Testis (tissue), 3 donors: ENCODE results near the gene MINK1. TPM values are rescaled to one million over a fixed set of nuclear protein-coding genes. Genes with fewer than 3 reads are reported as not detected.
A peak's percentile ranks its signal among the peaks of the same experiment; 100 is the strongest.

Source experiments
- DNase-seq: peaks from one replicate; pipeline ENCODE4 v3.0.0-alpha.2; 2019
- H3K27ac ChIP-seq, 2 donors: fragments of 200-600 bp; sonication (generic); one replicate each; pipeline ENCODE4 v1.5.1; 2019
- H3K27me3 ChIP-seq: fragments of 200-600 bp; sonication (generic); one replicate; pipeline ENCODE4 v1.5.1; 2019
- H3K36me3 ChIP-seq: fragments of 200-600 bp; sonication (generic); one replicate; pipeline ENCODE4 v1.5.1; 2017; ENCODE audit warnings: low read depth; ENCODE audit errors: missing control alignments
- H3K4me1 ChIP-seq: fragments of 200-600 bp; sonication (generic); one replicate; pipeline ENCODE4 v1.5.1; 2019
- H3K4me3 ChIP-seq, 2 donors: fragments of 200-600 bp; sonication (generic); one replicate each; pipeline ENCODE4 v1.5.1; 2017 to 2019
- H3K9me3 ChIP-seq: fragments of 200-600 bp; sonication (generic); one replicate; pipeline ENCODE4 v1.5.1; 2017
- POLR2A ChIP-seq: fragments of 450-650 bp; IDR thresholded peaks from one replicate; pipeline ENCODE4 v1.6.1; 2017; ENCODE audit warnings: antibody characterized with exemption, mild to moderate bottlenecking, moderate library complexity
- WGBS, 2 donors: methylation state at CpG; one replicate each; pipeline ENCODE4 v1.1.5; 2018; 5-methylcytosine and 5-hydroxymethylcytosine counted together
- intact Hi-C: fragments of 100-400 bp; cut with DNase I; formaldehyde crosslinking; loops from one replicate; pipeline ENCODE4 v1.15.1; 2023; ENCODE audit warnings: low total_unique reads
- polyA plus RNA-seq: library from polyadenylated mRNA; stranded (reverse); fragments of 350-450 nt; fragmentation: Illumina TruSeq; extraction: RNeasy Lipid Tissue Mini Kit (QIAGEN cat#74804); gene quantifications from one replicate; pipeline ENCODE4 v1.2.3, GENCODE V29; 2014; ENCODE audit warnings: low read depth, low replicate concordance; ENCODE audit not compliant: insufficient read depth
- total RNA-seq, 2 donors: library from RNA; depleted of rRNA; stranded (reverse); fragments of >200 nt; gene quantifications; one replicate each; pipeline ENCODE4 v1.2.3, GENCODE V29; 2016
- TF ChIP-seq, protein P1 (sequence below), 3 experiments: fragments of 450-650 bp in 2 of 3; fragments of 200-600 bp in 1 of 3; sonication (generic) in 1 of 3; IDR thresholded peaks; one replicate each; pipeline ENCODE4 v1.5.1; 2016 to 2019; ENCODE audit warnings: antibody characterized with exemption in 3 of 3, mild to moderate bottlenecking in 2 of 3, moderate library complexity in 1 of 3

The MINK1 gene
- total and polyA plus RNA-seq, 3 donors from 2014 or later: 77.4 to 142 (median 135) TPM

DNA sequence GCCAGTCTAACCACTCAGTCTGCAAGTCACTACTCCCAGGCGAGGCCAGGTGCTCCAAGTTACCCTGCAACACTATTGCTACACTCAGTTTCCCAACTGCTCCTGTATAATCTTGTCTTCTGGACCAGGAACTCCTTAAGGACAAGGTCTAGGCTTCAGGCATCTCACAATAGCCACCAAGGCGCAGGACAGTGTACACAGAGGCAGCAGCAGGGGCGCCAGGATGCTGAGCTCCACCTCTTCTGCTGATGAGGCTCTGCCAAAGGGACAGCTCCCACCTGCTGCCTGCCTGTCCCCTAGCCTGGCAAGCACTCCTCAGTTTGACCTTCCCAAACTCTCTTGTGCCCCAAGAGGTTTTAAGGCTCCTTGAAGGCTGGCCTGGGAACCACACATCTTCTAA, 103.3 kb downstream of the MINK1 start:
- 88% methylated on average over 3 of the region's 3 CpGs for WGBS, 2 donors
- Histone ChIP-seq H3K27ac (no peak overlapping the region), H3K36me3 (no peaks in the 10 kb centered on the region), H3K4me3 (no peak overlapping the region), H3K27me3 (no peaks in the 10 kb centered on the region), H3K4me1 (peaks cover 11% of the 10 kb centered on the region), H3K9me3 (no peaks in the 10 kb centered on the region)
- DNase-seq: no peak
- intact Hi-C loops: no loop called here
- TF ChIP-seq, protein P1, sequence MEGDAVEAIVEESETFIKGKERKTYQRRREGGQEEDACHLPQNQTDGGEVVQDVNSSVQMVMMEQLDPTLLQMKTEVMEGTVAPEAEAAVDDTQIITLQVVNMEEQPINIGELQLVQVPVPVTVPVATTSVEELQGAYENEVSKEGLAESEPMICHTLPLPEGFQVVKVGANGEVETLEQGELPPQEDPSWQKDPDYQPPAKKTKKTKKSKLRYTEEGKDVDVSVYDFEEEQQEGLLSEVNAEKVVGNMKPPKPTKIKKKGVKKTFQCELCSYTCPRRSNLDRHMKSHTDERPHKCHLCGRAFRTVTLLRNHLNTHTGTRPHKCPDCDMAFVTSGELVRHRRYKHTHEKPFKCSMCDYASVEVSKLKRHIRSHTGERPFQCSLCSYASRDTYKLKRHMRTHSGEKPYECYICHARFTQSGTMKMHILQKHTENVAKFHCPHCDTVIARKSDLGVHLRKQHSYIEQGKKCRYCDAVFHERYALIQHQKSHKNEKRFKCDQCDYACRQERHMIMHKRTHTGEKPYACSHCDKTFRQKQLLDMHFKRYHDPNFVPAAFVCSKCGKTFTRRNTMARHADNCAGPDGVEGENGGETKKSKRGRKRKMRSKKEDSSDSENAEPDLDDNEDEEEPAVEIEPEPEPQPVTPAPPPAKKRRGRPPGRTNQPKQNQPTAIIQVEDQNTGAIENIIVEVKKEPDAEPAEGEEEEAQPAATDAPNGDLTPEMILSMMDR (IDR thresholded peaks at IDR 0.05): no peak
- no peak for TF ChIP-seq POLR2A

DNA sequence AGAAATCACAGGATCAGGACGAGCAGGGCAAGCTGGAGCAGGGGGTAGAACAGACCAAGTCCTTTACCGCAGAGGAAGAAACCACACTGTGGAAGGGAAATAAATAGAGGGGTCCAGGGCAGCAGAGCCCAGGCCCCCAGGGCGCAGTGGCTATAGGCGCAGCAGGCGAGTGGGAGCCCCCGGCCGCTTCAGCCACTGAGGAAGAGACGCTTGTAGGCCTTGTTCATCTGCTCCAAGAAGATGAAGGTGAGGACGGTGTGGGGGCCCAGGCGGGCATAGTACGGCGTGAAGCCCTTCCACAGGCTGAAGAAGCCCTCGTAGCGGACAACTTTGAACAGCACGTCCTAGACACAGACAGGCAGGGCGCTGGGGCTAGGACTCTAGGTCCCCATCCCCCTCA, 104.4 kb downstream of the MINK1 start:
- H3K36me3 ChIP-seq: no peaks in the 10 kb centered on the region
- intact Hi-C loops: no loop called here
- no peak for DNase-seq
- H3K4me3 ChIP-seq: no peak overlapping the region
- 93 to 97% methylated on average over 13 to 16 of the region's 16 CpGs for WGBS, 2 donors
- no peaks in the 10 kb centered on the region for H3K9me3 ChIP-seq
- H3K4me1 ChIP-seq: peaks cover 14% of the 10 kb centered on the region
- no peaks in the 10 kb centered on the region for H3K27me3 ChIP-seq
- H3K27ac ChIP-seq: no peak overlapping the region
- TF ChIP-seq POLR2A: no peak
- TF ChIP-seq, protein P1 (IDR thresholded peaks at IDR 0.05): no peak

DNA sequence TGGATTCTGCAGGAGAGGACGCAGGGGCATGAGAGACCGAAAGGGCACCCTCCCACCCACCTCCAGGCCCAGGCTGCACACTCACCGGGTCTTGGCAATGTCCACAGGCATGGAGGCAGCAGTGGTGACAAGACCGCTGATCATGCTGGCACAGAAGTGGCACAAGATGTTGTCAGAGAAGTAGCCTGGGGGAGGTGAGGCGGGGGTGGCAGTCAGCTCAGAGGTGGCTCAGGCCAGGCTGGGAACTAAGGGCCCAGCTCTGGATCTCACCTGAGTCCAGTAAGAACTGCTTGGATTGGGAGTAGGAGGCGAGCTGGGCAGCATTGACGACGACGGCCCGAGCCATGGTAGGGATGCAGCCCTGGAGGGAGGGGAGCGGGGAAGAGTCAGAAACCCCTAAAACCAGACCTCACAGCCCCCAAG, 104.9 kb downstream of the MINK1 start:
- Histone ChIP-seq H3K9me3 (no peaks in the 10 kb centered on the region), H3K4me3 (no peak overlapping the region), H3K4me1 (peaks cover 14% of the 10 kb centered on the region), H3K27ac (no peak overlapping the region), H3K36me3 (no peaks in the 10 kb centered on the region), H3K27me3 (no peaks in the 10 kb centered on the region)
- no peak for TF ChIP-seq POLR2A
- TF ChIP-seq, protein P1 (IDR thresholded peaks at IDR 0.05): no peak
- DNase-seq: no peak
- 91 to 93% methylated on average over 9 to 11 of the region's 11 CpGs for WGBS, 2 donors
- intact Hi-C loops: no loop called here

DNA sequence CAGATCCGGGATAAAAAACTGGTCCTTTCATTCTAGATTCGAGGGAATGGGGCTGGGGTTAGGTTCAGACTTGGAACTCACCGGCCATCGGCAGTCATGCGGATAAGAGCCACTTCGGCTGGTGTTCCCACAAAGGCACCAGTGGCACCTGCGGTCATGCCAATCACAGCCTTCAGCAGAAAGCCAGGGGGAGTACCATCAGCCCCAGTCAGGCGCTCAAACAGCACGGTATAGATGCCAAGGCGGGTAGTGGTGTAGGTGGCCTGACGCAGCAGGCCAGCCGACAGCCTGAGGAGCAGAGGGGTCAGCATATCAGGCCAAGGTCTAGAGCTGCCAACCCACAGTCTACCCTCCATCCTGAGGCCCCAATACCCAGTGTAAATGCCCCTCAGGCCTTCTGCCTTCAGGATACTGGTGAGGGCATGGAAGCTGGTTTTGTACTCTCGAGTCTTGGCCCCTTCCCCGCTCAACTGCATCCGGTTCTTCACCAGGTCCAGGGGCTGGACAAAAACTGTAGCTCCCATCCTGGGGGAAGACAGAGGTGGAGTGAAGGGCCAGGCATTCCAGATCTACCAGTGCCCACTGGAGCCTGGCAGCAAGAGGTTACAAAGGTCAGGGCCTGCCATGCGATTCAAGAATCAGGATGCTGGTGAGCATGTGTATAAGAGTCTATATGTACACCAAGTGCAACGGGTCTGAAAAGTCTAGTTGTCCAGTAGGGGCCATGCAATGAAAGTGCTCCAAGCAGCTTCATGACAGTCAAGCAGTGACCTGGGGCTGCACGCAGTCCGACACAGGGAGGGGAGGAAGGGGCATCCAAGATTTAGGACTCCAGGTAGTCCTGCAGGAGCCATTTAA, 105.8 kb downstream of the MINK1 start:
- H3K27me3 ChIP-seq: no peaks in the 10 kb centered on the region
- 51 to 53% methylated on average over 13 to 19 of the region's 19 CpGs for WGBS, 2 donors
- intact Hi-C loops: no loop called here
- H3K4me3 ChIP-seq: peak overlapping the region; percentile 69
- H3K9me3 ChIP-seq: no peaks in the 10 kb centered on the region
- H3K27ac ChIP-seq: peak overlapping the region; percentile 83 to 97
- H3K4me1 ChIP-seq: peaks cover 14% of the 10 kb centered on the region
- TF ChIP-seq, protein P1 (IDR thresholded peaks at IDR 0.05): no peak
- no peak for TF ChIP-seq POLR2A
- no peaks in the 10 kb centered on the region for H3K36me3 ChIP-seq
- DNase-seq: no peak

DNA sequence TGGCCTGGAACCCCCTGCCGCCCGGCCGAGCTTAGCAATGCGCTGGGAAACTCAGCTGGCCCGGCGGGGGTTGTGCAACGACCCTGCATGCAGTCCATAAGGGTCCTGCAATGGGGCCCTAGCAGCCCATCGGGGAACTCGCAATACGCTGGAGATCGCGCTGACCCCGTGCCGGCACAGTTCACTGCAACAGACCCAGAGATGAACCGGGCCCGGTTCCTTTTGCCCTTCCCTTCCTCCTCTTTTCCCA, 106.3 kb downstream of the MINK1 start:
- no peaks in the 10 kb centered on the region for H3K27me3 ChIP-seq
- H3K36me3 ChIP-seq: no peaks in the 10 kb centered on the region
- peak overlapping the region; percentile 83 to 97 for H3K27ac ChIP-seq
- peak overlapping the region; percentile 69 for H3K4me3 ChIP-seq
- H3K9me3 ChIP-seq: no peaks in the 10 kb centered on the region
- WGBS, 2 donors: 0% methylated on average over 12 to 16 of the region's 16 CpGs
- intact Hi-C loops: no loop called here
- peaks cover 14% of the 10 kb centered on the region for H3K4me1 ChIP-seq
- DNase-seq: no peak
- TF ChIP-seq, protein P1 (IDR thresholded peaks at IDR 0.05): no peak
- TF ChIP-seq POLR2A: no peak
